ENCODE measurements around the gene ASGR2. TPM values are rescaled to one million over a fixed set of nuclear protein-coding genes. Genes with fewer than 3 reads are reported as not detected.

ASGR2 gene
- total and polyA plus RNA-seq, 2 of the 13 experiments (the other 11 are each of a cell fraction or from before 2014, with no cell fraction given) = 320 to 754 TPM

GRCh38 chr17:7067198-7067597 is 47.4 kb downstream of the ASGR2 start (continued):
- TF ChIP-seq ZNF549 (CRISPR knock-in tag; IDR thresholded peaks at IDR 0.05) (no peak), ZNF256 (CRISPR knock-in tag; conservative IDR thresholded peaks at IDR 0.05) (no peak), FOSL2 (CRISPR knock-in tag; IDR thresholded peaks at IDR 0.05) (no peak), NR2F6 (IDR thresholded peaks at IDR 0.05) (no peak), NR2F6 (CRISPR knock-in tag; IDR thresholded peaks at IDR 0.05) (no peak), SALL1 (CRISPR knock-in tag; IDR thresholded peaks at IDR 0.05) (no peak), EEA1 (CRISPR knock-in tag; IDR thresholded peaks at IDR 0.05; ENCODE audit: borderline replicate concordance) (no peak), BCL6 (CRISPR knock-in tag; IDR thresholded peaks at IDR 0.05) (no peak), HMGXB3 (CRISPR knock-in tag; IDR thresholded peaks at IDR 0.05; ENCODE audit: borderline replicate concordance) (no peak), TRIM22 (IDR thresholded peaks at IDR 0.05) (no peak), GFI1 (CRISPR knock-in tag; IDR thresholded peaks at IDR 0.05; ENCODE audit: borderline replicate concordance) (no peak), ARID5B (CRISPR knock-in tag; IDR thresholded peaks at IDR 0.05) (no peak)
